GM12878 (cell line): ENCODE measurements around the gene SNRPA. TPM values are rescaled to one million over a fixed set of nuclear protein-coding genes. Genes with fewer than 3 reads are reported as not detected.

Source experiments
- ESRRA ChIP-seq: IDR thresholded peaks from 2 replicates; pipeline ENCODE4 v1.6.1; 2012; ENCODE audit warnings: mild to moderate bottlenecking, low read length, improper control_type of control experiment
- KDM1A ChIP-seq: fragments of 200-600 bp; sonication (generic); IDR thresholded peaks from 2 replicates; pipeline ENCODE4 v1.6.1; 2016; ENCODE audit warnings: borderline replicate concordance
- NFIC ChIP-seq: IDR thresholded peaks from 2 replicates; pipeline ENCODE4 v1.6.1; 2012; ENCODE audit warnings: low read depth, mild to moderate bottlenecking, inconsistent platforms, low read length, moderate library complexity
- NR2F1 ChIP-seq: fragments of 450-650 bp; conservative IDR thresholded peaks from 2 replicates; pipeline ENCODE4 v1.6.1; 2017; ENCODE audit warnings: mild to moderate bottlenecking
- RAD51 ChIP-seq: fragments of 450-650 bp; IDR thresholded peaks from 2 replicates; pipeline ENCODE4 v1.6.1; 2016; ENCODE audit warnings: moderate library complexity, mild to moderate bottlenecking, inconsistent platforms
- WRNIP1 ChIP-seq: IDR thresholded peaks from 2 replicates; pipeline ENCODE4 v1.6.1; 2011; ENCODE audit warnings: low read depth, low read length, improper control_type of control experiment, borderline replicate concordance
- ZNF622 ChIP-seq: fragments of 450-650 bp; IDR thresholded peaks from 2 replicates; pipeline ENCODE4 v1.6.1; 2017; ENCODE audit warnings: mild to moderate bottlenecking, inconsistent platforms
- polyA plus RNA-seq, 11 experiments: library from polyadenylated mRNA; depleted of rRNA in 4 of 11; unstranded in 6 of 11; stranded (reverse) in 5 of 11; fragments of >200 nt; fragmentation: Nextera tagmentation in 4 of 11; fragmentation: Illumina TruSeq in 1 of 11; extraction: Ambion mirVana in 4 of 11; extraction: Trizol in 1 of 11; gene quantifications; 1 replicate in 1 of 11; 2 replicates in 10 of 11; pipeline versions ENCODE4 v1.2.1 to v1.2.3, GENCODE V29; 2011 to 2016; ENCODE audit warnings: inconsistent platforms in 2 of 11, missing spikeins in 2 of 11, low read depth in 1 of 11
- total RNA-seq, 4 experiments: library from RNA; depleted of rRNA in 3 of 4; stranded (reverse); fragments of >200 nt in 3 of 4; fragmentation: Illumina TruSeq in 1 of 4; extraction: Trizol in 1 of 4; gene quantifications; 2 replicates each; pipeline versions ENCODE4 v1.2.1 to v1.2.3, GENCODE V29; 2013 to 2021
- TF ChIP-seq, protein P1 (sequence below): fragments of 450-650 bp; IDR thresholded peaks from 2 replicates; pipeline ENCODE4 v1.6.1; 2017; ENCODE audit warnings: mild to moderate bottlenecking, moderate library complexity
- TF ChIP-seq, protein P2 (sequence below): fragments of 450-650 bp; IDR thresholded peaks from 2 replicates; pipeline ENCODE4 v1.6.1; 2017; ENCODE audit warnings: mild to moderate bottlenecking, moderate library complexity

SNRPA gene
- total and polyA plus RNA-seq, 10 of the 15 experiments (the other 5 are each of a cell fraction or from before 2014, with no cell fraction given): 14.8 to 299 (median 202) TPM

DNA sequence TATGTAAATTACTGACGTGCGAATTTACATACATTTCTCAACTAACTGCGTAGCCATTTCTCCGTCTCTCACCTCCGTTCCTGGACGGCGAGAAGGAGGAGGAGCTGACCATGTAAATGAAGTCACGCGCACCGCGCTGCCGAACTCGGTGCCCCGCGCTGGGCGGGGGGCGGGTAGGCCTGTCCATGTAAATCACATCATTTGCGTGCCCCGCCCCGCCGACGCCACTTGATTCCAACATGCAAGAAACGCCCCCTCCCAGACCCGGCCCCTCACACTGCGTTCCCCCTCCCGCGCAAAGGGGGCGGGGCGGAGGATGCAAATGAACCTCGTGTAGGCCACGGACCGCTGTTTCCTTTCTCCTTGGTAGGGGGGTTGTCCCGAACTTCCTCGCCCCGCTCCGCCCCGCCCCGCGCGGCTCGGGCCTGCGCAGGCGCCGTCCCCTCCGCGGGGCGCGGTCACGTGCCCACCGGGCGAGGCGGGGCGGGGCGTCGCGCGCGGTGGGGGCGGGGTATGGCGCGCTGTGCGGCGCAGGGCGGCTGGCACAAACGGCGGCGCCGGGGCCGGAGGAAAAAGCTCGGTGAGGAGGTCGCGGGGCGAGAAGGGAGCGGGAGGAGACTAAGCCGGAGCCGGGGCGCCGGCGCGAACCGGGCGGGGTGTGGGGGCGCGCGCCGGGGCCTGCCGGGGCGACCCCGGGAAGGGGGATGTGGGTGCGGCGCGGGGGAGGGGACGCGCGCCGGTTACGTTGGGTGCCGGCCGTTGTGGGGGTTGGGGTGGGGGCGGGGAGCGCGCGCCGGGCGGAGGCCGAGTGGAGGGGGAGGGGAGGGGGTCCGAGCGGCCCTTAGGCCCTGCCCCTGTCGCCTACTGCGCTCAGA lies 47.9 kb downstream of the SNRPA start, which contains the start of gene EGLN2 (continued):
- TF ChIP-seq, protein P1, sequence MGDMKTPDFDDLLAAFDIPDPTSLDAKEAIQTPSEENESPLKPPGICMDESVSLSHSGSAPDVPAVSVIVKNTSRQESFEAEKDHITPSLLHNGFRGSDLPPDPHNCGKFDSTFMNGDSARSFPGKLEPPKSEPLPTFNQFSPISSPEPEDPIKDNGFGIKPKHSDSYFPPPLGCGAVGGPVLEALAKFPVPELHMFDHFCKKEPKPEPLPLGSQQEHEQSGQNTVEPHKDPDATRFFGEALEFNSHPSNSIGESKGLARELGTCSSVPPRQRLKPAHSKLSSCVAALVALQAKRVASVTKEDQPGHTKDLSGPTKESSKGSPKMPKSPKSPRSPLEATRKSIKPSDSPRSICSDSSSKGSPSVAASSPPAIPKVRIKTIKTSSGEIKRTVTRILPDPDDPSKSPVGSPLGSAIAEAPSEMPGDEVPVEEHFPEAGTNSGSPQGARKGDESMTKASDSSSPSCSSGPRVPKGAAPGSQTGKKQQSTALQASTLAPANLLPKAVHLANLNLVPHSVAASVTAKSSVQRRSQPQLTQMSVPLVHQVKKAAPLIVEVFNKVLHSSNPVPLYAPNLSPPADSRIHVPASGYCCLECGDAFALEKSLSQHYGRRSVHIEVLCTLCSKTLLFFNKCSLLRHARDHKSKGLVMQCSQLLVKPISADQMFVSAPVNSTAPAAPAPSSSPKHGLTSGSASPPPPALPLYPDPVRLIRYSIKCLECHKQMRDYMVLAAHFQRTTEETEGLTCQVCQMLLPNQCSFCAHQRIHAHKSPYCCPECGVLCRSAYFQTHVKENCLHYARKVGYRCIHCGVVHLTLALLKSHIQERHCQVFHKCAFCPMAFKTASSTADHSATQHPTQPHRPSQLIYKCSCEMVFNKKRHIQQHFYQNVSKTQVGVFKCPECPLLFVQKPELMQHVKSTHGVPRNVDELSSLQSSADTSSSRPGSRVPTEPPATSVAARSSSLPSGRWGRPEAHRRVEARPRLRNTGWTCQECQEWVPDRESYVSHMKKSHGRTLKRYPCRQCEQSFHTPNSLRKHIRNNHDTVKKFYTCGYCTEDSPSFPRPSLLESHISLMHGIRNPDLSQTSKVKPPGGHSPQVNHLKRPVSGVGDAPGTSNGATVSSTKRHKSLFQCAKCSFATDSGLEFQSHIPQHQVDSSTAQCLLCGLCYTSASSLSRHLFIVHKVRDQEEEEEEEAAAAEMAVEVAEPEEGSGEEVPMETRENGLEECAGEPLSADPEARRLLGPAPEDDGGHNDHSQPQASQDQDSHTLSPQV: no peak
- TF ChIP-seq ZNF622 (no peak), RAD51 (peak; percentile 75), NFIC (no peak), NR2F1 (0 out of 2 replicates have a peak, but pooled peaks have one; percentile 17), WRNIP1 (no peak), ESRRA (no peak), KDM1A (no peak)
- TF ChIP-seq, protein P2, sequence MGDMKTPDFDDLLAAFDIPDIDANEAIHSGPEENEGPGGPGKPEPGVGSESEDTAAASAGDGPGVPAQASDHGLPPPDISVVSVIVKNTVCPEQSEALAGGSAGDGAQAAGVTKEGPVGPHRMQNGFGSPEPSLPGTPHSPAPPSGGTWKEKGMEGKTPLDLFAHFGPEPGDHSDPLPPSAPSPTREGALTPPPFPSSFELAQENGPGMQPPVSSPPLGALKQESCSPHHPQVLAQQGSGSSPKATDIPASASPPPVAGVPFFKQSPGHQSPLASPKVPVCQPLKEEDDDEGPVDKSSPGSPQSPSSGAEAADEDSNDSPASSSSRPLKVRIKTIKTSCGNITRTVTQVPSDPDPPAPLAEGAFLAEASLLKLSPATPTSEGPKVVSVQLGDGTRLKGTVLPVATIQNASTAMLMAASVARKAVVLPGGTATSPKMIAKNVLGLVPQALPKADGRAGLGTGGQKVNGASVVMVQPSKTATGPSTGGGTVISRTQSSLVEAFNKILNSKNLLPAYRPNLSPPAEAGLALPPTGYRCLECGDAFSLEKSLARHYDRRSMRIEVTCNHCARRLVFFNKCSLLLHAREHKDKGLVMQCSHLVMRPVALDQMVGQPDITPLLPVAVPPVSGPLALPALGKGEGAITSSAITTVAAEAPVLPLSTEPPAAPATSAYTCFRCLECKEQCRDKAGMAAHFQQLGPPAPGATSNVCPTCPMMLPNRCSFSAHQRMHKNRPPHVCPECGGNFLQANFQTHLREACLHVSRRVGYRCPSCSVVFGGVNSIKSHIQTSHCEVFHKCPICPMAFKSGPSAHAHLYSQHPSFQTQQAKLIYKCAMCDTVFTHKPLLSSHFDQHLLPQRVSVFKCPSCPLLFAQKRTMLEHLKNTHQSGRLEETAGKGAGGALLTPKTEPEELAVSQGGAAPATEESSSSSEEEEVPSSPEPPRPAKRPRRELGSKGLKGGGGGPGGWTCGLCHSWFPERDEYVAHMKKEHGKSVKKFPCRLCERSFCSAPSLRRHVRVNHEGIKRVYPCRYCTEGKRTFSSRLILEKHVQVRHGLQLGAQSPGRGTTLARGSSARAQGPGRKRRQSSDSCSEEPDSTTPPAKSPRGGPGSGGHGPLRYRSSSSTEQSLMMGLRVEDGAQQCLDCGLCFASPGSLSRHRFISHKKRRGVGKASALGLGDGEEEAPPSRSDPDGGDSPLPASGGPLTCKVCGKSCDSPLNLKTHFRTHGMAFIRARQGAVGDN: no peak
